ENCODE data around the gene FGF14. TPM values are rescaled to one million over a fixed set of nuclear protein-coding genes. Genes with fewer than 3 reads are reported as not detected.

FGF14 gene
- total RNA-seq, 4 donors from 2014 or later = 0.04 to 1.4 (median 0.38) TPM

- 85 to 94% methylated on average over 1 of the region's 1 CpG for WGBS, 2 donors
- Histone ChIP-seq H3K27me3 (no peaks in the 10 kb centered on the region), H3K27ac (no peak overlapping the region), H3K4me1 (peaks cover 0 to 13% of the 10 kb centered on the region in 2 donors), H3K9me3 (no peaks in the 10 kb centered on the region), H3K4me3 (replicated peaks in 1 of 3) (no peak overlapping the region), H3K36me3 (no peaks in the 10 kb centered on the region)
- TF ChIP-seq CTCF (IDR thresholded peaks at IDR 0.05) = no peak
- TF ChIP-seq POLR2A (IDR thresholded peaks at IDR 0.05) = no peak
- intact Hi-C loops (cut with DNase I) = no loop called here
- DNase-seq = no peak
Measured at GRCh38 chr13:102038787-102039186, 363.1 kb downstream of the FGF14 start.

- intact Hi-C loops (cut with DNase I) = no loop called here
- no peak for DNase-seq
- Histone ChIP-seq H3K4me3 (replicated peaks in 1 of 3) (no peak overlapping the region), H3K27ac (no peak overlapping the region), H3K36me3 (no peaks in the 10 kb centered on the region), H3K9me3 (no peaks in the 10 kb centered on the region), H3K4me1 (peaks cover 0 to 13% of the 10 kb centered on the region in 2 donors), H3K27me3 (no peaks in the 10 kb centered on the region)
- no peak for TF ChIP-seq POLR2A (IDR thresholded peaks at IDR 0.05)
- no peak for TF ChIP-seq CTCF (IDR thresholded peaks at IDR 0.05)
Measured at GRCh38 chr13:102035969-102036368, 365.9 kb downstream of the FGF14 start.

DNA sequence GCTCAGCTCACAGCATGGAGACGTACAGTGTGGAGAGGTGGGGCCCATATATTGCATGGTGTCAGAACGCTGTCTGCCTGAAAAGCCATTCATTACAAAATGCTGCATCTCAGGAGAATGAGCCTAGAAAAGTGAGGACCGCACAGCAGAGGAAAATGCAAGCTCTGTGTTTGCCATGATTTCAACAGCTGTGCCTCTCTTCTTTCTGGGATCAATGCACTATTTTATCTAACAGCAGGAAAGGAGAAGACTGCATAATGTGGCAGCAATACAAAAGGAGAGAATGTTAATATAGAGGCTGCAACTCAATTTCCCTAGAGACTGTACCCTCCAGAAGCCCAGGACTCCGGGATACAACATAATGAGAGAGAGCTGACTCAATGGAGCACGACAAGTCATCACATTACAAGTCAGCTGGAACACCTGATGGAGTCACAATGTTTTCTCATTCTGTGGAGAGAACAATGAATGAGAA is 368.0 kb downstream of the FGF14 start:
- intact Hi-C loops (cut with DNase I) = no loop called here
- no peaks in the 10 kb centered on the region for H3K9me3 ChIP-seq
- H3K27me3 ChIP-seq = no peaks in the 10 kb centered on the region
- 42 to 53% methylated on average over 5 of the region's 5 CpGs for WGBS, 2 donors
- DNase-seq = no peak
- no peaks in the 10 kb centered on the region for H3K36me3 ChIP-seq
- H3K4me3 ChIP-seq (replicated peaks in 1 of 3) = no peak overlapping the region
- peaks cover 0 to 13% of the 10 kb centered on the region in 2 donors for H3K4me1 ChIP-seq
- TF ChIP-seq CTCF (IDR thresholded peaks at IDR 0.05) (no peak), POLR2A (IDR thresholded peaks at IDR 0.05) (no peak)
- H3K27ac ChIP-seq = no peak overlapping the region

GRCh38 chr13:102033386-102033785 is 368.5 kb downstream of the FGF14 start:
- Histone ChIP-seq H3K27ac (no peak overlapping the region), H3K4me1 (peaks cover 0 to 13% of the 10 kb centered on the region in 2 donors), H3K27me3 (no peaks in the 10 kb centered on the region), H3K36me3 (no peaks in the 10 kb centered on the region), H3K4me3 (replicated peaks in 1 of 3) (no peak overlapping the region), H3K9me3 (no peaks in the 10 kb centered on the region)
- WGBS, 2 donors = 78 to 83% methylated on average over 7 of the region's 7 CpGs
- TF ChIP-seq CTCF (IDR thresholded peaks at IDR 0.05) (no peak), POLR2A (IDR thresholded peaks at IDR 0.05) (no peak)
- no peak for DNase-seq
- intact Hi-C loops (cut with DNase I) = no loop called here

GRCh38 chr13:102028868-102029267 is 373.0 kb downstream of the FGF14 start:
- Histone ChIP-seq H3K9me3 (no peaks in the 10 kb centered on the region), H3K36me3 (no peaks in the 10 kb centered on the region), H3K4me1 (no peaks in the 10 kb centered on the region), H3K27me3 (no peaks in the 10 kb centered on the region), H3K4me3 (replicated peaks in 1 of 3) (no peak overlapping the region), H3K27ac (no peak overlapping the region)
- DNase-seq = no peak
- no peak for TF ChIP-seq POLR2A (IDR thresholded peaks at IDR 0.05)
- TF ChIP-seq CTCF (IDR thresholded peaks at IDR 0.05) = no peak
- intact Hi-C loops (cut with DNase I) = no loop called here
- 28 to 34% methylated on average over 5 of the region's 5 CpGs for WGBS, 2 donors
